ENCODE measurements around the gene SYTL3.
"Not testable (repeated sequence)": the region's sequence is repeated elsewhere in the genome, so short reads cannot be mapped to it uniquely, and the experiment has no call there.

The SYTL3 gene

GRCh38 chr6:158701268-158701667 lies 51.4 kb downstream of the SYTL3 start:
- DNase-seq, result not testable (repeated sequence)

DNA sequence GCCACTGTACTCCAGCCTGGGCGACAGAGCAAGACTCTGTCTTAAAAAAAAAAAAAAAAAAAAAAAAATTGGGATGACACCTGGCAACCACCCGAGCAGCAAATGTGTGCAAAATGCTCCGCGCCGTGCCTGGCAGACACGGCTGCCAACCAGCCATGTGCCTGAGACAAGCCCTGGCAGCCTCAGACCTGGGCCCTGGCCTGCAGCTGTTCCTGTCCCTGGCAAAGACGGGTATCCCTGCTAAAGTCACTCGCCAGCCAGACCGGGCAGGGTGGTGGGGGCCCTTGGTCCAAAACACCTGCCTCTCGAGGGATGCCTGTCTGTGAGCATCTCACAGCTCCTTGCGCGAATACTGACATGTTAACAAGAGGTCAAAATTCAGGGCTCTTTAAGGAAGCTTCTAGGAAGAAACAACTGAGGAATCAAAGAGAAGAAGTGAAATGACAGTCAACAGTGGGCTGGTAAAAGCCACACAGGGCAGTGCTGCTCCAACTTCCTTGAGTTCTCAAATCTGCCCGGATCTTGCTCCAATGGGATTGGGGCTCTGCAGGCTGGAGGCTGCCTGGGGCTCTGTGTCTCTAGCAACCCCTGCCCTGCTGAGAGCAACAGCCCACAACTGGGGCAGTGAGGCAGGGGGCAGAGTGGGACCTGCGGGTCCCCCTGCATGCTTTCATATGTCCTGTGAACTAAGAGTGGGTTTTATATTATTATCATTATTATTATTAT lies 53.4 kb downstream of the SYTL3 start:
- peak; percentile 6 to 28 for DNase-seq

DNA sequence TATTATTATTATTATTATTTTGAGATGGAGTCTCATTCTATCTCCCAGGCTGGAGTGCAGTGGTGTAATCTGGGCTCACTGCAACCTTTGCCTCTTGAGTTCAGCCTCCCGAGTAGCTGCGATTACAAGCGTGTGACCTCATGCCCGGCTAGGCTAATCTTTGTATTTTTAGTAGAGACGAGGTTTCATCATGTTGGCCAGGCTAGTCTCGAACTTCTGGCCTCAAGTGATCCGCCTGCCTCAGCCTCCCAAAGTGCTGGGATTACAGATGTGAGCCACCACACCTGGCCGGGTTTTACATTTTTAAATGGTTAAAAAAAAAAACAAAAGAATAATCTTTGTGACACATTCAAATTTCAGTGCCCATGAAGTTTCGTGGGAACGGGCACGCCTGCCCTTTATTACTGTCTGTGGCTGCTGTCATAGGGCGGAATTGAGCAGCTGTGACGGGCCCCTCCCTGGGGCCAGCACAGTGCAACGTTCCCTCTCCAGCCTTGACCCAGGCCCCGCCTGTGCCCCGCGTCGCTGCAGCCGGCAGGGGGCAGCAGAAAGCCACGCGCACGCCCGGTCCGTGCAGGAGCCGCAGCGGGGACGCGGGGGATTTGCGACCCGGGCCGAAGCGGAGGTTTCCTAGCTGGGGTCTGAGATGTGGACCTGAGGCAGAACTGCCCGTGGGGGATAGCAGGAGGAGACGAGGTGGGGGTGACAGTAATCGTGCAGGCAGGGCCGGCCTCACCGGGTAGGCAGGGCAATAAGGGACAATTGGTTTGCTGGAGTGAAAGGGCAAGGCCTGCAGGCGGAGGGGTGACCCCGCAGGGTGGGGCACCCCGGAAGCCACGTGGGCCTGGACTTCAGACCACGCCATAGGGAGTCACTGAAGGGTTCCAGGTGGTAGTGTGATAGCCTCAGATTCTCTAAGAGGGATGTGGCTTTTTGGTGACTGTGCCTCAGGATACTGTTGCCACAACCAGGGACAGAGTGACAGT lies 54.3 kb downstream of the SYTL3 start:
- no peak for DNase-seq

GRCh38 chr6:158705386-158706126 lies 55.7 kb downstream of the SYTL3 start:
- DNase-seq, result no peak

- DNase-seq, result no peak
Observed at GRCh38 chr6:158706369-158706982, 56.6 kb downstream of the SYTL3 start.

DNA sequence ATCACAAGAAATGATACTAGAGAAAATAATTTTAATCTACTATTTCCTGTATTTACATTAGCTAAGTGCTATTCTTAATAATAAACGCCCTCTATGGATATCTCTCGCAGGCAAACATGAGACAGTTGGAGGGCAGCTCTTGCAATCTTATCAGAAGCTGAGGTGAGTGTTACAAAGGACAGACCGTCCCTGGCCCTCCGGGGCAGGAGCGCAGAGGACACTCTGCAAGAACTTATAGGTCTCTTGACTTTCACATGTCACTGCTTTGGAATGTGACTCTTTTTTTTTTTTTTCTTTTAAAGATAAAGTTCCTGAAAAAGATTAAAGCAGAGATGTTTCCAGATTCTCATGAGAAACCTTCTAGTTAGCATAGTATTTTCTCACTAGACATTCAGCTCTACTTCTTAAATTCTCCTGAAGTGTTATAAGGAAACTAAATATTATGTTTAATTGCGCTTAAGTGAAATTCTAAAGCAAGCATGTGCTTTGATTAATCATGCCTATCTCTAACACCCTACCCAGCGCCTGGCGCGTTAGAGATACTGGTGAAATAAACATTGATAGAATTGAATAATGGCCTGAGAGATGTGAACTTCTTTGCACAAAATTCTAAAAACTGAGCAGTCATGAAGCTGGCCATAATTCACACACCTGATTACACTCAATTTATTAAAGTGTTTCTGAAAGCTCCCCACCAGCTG lies 57.4 kb downstream of the SYTL3 start:
- no peak for DNase-seq

- DNase-seq, result no peak
Observed at GRCh38 chr6:158707821-158708195, 58.0 kb downstream of the SYTL3 start.

DNA sequence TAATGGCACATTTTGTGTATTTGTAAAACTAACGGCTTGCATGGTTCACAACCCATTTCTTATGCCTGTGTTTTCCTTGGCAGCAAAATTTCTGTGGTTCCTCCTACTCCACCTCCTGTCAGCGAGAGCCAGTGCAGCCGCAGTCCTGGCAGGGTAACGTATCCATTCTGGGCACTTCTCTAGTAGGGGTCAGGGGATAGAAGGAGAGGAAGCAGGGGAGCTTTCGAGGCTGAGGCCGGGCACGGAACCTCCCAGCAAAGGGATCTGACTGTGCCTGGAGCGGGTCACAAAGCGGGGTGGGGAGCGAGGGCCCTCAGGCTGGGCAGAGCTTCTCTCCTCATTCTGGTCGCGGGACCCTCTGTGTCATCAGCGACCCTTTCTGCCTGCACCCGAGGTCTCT lies 58.4 kb downstream of the SYTL3 start:
- DNase-seq, result no peak

DNA sequence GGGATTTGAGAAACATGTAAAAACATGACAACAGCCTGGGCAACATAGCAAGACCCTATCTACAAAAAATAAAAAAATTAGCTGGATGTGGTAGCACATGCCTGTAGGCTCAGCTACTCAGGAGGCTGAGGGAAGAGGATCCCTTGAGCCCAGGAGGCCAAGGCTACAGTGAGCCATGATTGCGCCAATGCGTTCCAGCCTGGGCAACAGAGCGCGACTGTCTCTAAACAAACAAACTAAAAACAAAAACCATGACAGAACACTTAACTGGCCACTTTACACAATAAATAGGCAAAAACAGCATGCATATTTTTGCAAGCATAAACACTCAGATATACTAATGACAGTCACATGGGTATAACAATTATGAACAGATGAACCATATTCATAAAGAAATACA lies 60.0 kb downstream of the SYTL3 start:
- no peak for DNase-seq

- no peak for DNase-seq
Observed at GRCh38 chr6:158711264-158711663, 61.4 kb downstream of the SYTL3 start.

GRCh38 chr6:158713469-158713868 lies 63.6 kb downstream of the SYTL3 start:
- DNase-seq, result no peak

GRCh38 chr6:158714706-158715105 lies 64.9 kb downstream of the SYTL3 start:
- no peak for DNase-seq

DNA sequence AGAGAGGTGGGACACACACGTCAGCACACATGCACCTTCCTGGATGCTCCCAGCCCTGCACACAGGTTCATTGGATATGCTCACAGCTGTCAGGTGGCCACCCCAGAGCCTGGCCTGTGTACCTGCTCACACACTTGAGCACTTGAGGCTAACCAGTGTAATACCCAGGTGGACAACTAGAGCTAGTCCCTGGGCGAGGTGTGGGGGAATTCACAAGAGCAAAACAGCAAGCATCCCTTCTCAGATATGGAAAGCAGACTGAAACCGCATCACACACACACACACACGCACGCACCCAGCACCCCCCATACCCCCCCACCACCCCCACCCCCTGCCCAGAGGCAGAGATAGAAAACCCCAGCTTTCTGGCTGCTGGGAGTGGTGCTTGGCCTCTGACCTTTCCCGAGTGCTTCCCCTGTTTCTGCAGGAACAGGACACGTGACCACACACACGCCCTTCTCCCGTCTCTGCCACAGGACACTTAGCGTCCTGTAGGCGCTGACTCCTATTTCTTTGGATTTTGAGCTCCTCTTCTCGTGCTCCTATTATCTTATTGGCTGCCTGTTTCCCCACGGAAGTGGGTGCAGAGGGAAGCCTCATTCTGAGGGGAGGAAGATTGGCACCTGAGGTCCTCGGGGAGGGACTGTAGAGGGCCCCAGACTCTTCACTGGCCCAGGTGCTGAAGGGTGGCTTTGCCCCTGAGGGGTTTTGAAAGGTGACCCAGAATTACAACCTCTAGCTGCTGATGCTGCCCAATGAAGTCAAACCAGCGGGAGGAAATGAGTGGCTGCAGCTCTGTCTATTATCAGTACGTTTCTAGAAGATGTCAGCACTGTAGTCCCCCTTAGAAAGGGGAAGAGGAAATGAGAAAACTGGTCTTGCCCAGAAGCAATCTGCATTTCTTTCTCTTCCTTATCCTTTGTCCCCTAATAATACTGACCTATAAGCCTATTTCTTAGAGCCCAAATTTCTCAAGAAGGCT lies 65.8 kb downstream of the SYTL3 start:
- no peak for DNase-seq

DNA sequence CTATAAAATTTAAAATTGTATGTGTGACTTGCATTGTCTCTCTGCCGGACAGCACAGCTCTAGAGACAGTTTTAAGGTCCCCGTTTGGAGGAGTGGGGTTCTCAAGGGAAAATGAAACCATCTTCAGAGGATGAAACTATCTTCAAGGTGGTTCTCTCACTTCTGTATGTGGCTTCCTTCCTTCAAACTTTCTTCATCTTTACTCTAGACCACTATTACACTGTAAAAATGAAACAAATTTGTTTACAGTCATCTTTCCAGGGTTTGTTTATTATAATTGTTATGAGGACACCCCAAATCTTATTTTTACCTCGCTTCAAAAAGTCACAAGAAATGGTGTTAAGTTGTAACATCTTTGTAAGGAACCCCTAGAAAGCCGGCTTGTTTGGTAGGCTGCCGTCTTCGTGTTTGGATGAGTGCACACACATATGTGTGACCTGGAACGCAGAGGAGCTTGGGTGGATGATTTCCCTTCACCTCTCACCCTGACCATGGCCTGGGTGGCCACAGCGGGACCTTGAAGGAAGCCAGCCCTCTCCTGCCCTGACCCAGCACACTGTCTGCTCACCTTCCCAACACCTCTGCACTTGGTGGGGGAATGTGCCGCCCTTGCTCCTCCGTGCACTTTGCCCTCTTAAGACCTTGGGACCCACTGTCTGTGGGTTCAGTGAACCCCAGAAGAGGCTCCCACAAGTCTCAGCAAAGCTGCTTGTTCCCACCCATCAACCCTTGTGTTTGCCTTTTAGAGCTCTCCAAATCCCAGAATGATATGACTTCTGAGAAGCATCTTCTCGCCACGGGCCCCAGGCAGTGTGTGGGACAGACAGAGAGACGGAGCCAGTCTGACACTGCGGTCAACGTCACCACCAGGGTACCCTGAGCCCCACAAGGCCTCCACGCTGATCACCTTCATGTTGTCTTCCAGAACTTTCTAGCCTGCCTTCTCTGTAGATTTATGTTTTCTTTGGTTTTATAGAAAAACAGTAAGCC lies 67.8 kb downstream of the SYTL3 start:
- no peak for DNase-seq

- DNase-seq, result no peak
Observed at GRCh38 chr6:158718461-158719046, 68.7 kb downstream of the SYTL3 start.

- DNase-seq, result no peak
Observed at GRCh38 chr6:158722176-158722729, 72.4 kb downstream of the SYTL3 start.

DNA sequence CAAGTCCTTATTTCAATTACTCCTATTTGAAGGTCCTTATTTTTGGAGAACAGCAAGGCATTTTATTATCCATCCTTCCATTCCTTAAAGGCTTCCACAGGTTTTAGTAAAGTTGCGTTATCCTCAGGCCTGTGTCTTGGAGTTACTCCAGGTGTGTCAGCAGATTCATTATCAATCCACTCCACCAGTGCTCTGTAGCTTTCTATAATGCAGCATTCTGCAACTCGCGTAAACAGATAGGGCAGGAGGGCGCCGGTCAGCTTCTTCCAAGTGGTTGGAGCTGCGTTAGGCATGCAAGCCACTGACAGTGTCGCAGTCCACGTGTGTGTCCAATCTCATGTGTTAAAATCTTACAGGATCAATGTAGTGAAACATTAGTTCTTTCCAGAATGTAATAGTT lies 75.8 kb downstream of the SYTL3 start:
- no peak for DNase-seq

GRCh38 chr6:158729906-158730540 lies 80.2 kb downstream of the SYTL3 start:
- DNase-seq, result no peak
